Measurements from ENCODE around the gene TEP1. TPM values are rescaled to one million over a fixed set of nuclear protein-coding genes. Genes with fewer than 3 reads are reported as not detected.
A peak's percentile ranks its signal among the peaks of the same experiment; 100 is the strongest.

The TEP1 gene
- total and polyA plus RNA-seq, 2 of the 13 experiments (the other 11 are each of a cell fraction or from before 2014, with no cell fraction given): 11.0 to 12.8 TPM

DNA sequence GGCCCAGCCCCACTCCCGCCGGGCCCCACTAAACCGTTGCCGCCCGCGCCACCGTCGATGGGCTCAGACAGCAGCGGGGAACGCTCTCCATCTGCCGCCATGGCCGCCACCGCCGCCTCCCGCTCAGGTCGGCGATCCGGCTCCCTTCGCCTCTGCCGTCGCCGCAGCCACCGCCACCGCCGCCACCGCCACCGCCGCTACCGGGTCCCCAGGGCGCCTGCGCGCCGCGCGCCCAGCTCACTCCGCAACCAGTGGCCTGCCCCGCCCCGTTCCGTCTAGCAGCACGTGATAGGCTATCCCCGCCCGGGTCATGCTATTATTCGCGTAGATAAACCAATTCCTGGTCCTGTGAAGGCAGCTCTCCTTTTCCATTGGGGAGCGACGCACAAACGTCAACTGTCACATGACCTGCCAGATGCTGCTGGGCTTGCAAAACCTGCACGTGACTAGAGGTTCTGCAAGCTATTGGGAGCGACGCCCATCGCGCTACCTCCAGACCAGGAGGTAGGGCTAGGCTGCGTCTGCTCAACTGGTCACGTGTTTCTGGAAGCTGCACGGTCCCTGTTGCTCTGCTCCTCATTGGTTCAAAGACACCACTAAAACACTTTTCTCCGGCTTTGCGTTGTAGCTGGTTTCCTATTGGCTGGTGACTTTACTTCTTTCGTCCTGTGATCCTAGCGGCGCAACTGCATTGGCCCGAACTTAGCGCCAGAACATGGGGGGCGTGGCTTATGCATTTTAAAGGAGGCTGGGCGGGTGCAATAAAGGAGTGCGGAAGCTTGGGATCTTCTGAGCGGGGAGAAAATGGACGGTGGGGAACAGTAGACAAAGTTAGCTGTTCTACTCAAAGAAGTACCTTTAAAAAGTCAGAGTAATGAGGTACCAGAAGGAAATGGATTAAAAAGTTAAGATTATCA is 48.2 kb upstream of the TEP1 start, which contains the start of gene PIP4P1 (continued):
- TF ChIP-seq, protein P1, sequence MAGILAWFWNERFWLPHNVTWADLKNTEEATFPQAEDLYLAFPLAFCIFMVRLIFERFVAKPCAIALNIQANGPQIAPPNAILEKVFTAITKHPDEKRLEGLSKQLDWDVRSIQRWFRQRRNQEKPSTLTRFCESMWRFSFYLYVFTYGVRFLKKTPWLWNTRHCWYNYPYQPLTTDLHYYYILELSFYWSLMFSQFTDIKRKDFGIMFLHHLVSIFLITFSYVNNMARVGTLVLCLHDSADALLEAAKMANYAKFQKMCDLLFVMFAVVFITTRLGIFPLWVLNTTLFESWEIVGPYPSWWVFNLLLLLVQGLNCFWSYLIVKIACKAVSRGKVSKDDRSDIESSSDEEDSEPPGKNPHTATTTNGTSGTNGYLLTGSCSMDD (CRISPR knock-in tag; IDR thresholded peaks at IDR 0.05): no peak
- TF ChIP-seq CHCHD3 (CRISPR knock-in tag; IDR thresholded peaks at IDR 0.05) (no peak), ZNF615 (CRISPR knock-in tag; IDR thresholded peaks at IDR 0.05; ENCODE audit: borderline replicate concordance) (no peak), ZKSCAN5 (CRISPR knock-in tag; IDR thresholded peaks at IDR 0.05) (no peak), ZNF792 (CRISPR knock-in tag; IDR thresholded peaks at IDR 0.05) (peak; percentile 98), ZNF670 (CRISPR knock-in tag; IDR thresholded peaks at IDR 0.05; ENCODE audit: borderline replicate concordance) (no peak), RARG (CRISPR knock-in tag; IDR thresholded peaks at IDR 0.05; ENCODE audit: low read depth) (no peak), ATAD3A (CRISPR knock-in tag; IDR thresholded peaks at IDR 0.05) (no peak), ZNF878 (CRISPR knock-in tag; IDR thresholded peaks at IDR 0.05) (peak; percentile 92), REPIN1 (CRISPR knock-in tag; IDR thresholded peaks at IDR 0.05; ENCODE audit: borderline replicate concordance, low read depth) (peak; percentile 72; the same call in 1 of the 2 replicates)
- TF ChIP-seq, protein P2, sequence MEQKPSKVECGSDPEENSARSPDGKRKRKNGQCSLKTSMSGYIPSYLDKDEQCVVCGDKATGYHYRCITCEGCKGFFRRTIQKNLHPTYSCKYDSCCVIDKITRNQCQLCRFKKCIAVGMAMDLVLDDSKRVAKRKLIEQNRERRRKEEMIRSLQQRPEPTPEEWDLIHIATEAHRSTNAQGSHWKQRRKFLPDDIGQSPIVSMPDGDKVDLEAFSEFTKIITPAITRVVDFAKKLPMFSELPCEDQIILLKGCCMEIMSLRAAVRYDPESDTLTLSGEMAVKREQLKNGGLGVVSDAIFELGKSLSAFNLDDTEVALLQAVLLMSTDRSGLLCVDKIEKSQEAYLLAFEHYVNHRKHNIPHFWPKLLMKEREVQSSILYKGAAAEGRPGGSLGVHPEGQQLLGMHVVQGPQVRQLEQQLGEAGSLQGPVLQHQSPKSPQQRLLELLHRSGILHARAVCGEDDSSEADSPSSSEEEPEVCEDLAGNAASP (CRISPR knock-in tag; IDR thresholded peaks at IDR 0.05; ENCODE audit: borderline replicate concordance): peak; percentile 81
- TF ChIP-seq, protein P3, sequence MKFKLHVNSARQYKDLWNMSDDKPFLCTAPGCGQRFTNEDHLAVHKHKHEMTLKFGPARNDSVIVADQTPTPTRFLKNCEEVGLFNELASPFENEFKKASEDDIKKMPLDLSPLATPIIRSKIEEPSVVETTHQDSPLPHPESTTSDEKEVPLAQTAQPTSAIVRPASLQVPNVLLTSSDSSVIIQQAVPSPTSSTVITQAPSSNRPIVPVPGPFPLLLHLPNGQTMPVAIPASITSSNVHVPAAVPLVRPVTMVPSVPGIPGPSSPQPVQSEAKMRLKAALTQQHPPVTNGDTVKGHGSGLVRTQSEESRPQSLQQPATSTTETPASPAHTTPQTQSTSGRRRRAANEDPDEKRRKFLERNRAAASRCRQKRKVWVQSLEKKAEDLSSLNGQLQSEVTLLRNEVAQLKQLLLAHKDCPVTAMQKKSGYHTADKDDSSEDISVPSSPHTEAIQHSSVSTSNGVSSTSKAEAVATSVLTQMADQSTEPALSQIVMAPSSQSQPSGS (CRISPR knock-in tag; IDR thresholded peaks at IDR 0.05): peak; percentile 91
- TF ChIP-seq, protein P4, sequence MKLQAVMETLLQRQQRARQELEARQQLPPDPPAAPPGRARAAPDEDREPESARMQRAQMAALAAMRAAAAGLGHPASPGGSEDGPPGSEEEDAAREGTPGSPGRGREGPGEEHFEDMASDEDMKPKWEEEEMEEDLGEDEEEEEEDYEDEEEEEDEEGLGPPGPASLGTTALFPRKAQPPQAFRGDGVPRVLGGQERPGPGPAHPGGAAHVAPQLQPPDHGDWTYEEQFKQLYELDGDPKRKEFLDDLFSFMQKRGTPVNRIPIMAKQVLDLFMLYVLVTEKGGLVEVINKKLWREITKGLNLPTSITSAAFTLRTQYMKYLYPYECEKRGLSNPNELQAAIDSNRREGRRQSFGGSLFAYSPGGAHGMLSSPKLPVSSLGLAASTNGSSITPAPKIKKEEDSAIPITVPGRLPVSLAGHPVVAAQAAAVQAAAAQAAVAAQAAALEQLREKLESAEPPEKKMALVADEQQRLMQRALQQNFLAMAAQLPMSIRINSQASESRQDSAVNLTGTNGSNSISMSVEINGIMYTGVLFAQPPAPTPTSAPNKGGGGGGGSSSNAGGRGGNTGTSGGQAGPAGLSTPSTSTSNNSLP (IDR thresholded peaks at IDR 0.05; ENCODE audit: low read depth, low read length): no peak
- TF ChIP-seq, protein P5, sequence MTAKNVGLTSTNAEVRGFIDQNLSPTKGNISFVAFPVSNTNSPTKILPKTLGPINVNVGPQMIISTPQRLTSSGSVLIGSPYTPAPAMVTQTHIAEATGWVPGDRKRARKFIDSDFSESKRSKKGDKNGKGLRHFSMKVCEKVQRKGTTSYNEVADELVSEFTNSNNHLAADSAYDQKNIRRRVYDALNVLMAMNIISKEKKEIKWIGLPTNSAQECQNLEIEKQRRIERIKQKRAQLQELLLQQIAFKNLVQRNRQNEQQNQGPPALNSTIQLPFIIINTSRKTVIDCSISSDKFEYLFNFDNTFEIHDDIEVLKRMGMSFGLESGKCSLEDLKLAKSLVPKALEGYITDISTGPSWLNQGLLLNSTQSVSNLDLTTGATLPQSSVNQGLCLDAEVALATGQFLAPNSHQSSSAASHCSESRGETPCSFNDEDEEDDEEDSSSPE (CRISPR knock-in tag; IDR thresholded peaks at IDR 0.05): peak; percentile 96
- TF ChIP-seq, protein P6, sequence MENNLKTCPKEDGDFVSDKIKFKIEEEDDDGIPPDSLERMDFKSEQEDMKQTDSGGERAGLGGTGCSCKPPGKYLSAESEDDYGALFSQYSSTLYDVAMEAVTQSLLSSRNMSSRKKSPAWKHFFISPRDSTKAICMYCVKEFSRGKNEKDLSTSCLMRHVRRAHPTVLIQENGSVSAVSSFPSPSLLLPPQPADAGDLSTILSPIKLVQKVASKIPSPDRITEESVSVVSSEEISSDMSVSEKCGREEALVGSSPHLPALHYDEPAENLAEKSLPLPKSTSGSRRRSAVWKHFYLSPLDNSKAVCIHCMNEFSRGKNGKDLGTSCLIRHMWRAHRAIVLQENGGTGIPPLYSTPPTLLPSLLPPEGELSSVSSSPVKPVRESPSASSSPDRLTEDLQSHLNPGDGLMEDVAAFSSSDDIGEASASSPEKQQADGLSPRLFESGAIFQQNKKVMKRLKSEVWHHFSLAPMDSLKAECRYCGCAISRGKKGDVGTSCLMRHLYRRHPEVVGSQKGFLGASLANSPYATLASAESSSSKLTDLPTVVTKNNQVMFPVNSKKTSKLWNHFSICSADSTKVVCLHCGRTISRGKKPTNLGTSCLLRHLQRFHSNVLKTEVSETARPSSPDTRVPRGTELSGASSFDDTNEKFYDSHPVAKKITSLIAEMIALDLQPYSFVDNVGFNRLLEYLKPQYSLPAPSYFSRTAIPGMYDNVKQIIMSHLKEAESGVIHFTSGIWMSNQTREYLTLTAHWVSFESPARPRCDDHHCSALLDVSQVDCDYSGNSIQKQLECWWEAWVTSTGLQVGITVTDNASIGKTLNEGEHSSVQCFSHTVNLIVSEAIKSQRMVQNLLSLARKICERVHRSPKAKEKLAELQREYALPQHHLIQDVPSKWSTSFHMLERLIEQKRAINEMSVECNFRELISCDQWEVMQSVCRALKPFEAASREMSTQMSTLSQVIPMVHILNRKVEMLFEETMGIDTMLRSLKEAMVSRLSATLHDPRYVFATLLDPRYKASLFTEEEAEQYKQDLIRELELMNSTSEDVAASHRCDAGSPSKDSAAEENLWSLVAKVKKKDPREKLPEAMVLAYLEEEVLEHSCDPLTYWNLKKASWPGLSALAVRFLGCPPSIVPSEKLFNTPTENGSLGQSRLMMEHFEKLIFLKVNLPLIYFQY (CRISPR knock-in tag; IDR thresholded peaks at IDR 0.05; ENCODE audit: borderline replicate concordance): peak; percentile 78
